Mucosa of descending colon (tissue), 3 donors: ENCODE measurements around the gene SPATA2L. TPM values are rescaled to one million over a fixed set of nuclear protein-coding genes. Genes with fewer than 3 reads are reported as not detected.

Source experiments
- ATAC-seq: fragments of 200-7000 bp; cut with Tn5 transposase; one replicate; pipeline ENCODE4 v1.9.1; 2020; ENCODE audit warnings: mild to moderate bottlenecking, moderate library complexity
- DNase-seq, 3 donors: peaks; one replicate each; pipeline ENCODE4 v3.0.0-alpha.2; 2020
- H3K36me3 ChIP-seq: fragments of 200-600 bp; one replicate; pipeline ENCODE4 v1.8.0; 2021; ENCODE audit warnings: low read depth, mild to moderate bottlenecking
- H3K4me1 ChIP-seq: fragments of 200-600 bp; one replicate; pipeline ENCODE4 v1.8.0; 2021; ENCODE audit warnings: low read depth, mild to moderate bottlenecking
- H3K4me3 ChIP-seq: fragments of 200-600 bp; one replicate; pipeline ENCODE4 v1.8.0; 2021; ENCODE audit warnings: mild to moderate bottlenecking
- H3K9me3 ChIP-seq: fragments of 200-600 bp; one replicate; pipeline ENCODE4 v1.8.0; 2021; ENCODE audit warnings: mild to moderate bottlenecking
- intact Hi-C, 2 donors: fragments of 100-400 bp; cut with DNase I in 1 of 2; cut with micrococcal nuclease in 1 of 2; formaldehyde crosslinking; loops; one replicate each; pipeline versions ENCODE4 v1.11.0 to v1.11.1; 2022; cut with DNase I, micrococcal nuclease
- total RNA-seq, 3 donors: library from RNA; stranded (reverse); fragmentation: NEBNext Ultra II Directional in 2 of 3; extraction: Animal tissue kit (Norgen Biotek cat#: 25700) in 2 of 3; gene quantifications; one replicate each; pipeline versions ENCODE4 v1.2.1 to v1.2.4, GENCODE V29; 2021 to 2023
- TF ChIP-seq, protein P1 (sequence below): fragments of 200-600 bp; IDR thresholded peaks from one replicate; pipeline ENCODE4 v1.8.0; 2022; ENCODE audit warnings: antibody characterized with exemption, mild to moderate bottlenecking
- donor health status: DM: no; HTN: no; CAD: no; lungs with moderate emphysema.
- donor health status: DM: no; HTN: no; CAD: no.
- donor health status: DM: no; HTN: yes; CAD: no.

The SPATA2L gene
- total RNA-seq, 3 donors from 2014 or later = 12.5 to 21.7 (median 14.4) TPM

DNA sequence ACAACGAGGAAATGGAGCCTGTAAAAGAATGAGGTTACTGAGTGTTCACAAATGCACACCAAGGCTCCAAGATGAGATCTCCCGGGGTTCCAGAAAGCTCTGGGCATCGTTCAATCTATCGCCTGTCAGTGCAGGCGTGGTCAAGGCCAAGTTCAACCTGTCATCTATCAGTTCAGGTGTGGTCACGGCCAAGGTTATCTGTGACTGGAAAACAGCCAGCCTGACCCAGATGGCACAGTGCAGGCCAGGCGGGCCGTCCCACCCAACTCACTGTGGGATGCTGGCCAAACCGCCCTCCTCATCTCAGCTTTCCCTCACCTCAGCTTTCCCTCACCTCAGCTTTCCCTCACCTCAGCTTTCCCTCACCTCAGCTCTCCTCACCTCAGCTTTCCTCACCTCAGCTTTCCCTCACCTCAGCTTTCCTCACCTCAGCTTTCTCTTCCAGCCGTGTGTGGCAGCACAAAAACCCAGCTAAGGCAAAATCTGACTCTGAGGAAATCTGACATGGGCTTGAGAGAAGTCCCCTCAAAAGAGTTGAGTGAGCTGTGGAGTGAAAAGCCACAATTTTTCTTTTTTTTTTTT is 46.4 kb downstream of the SPATA2L start:
- peak in 1 of 3 donors; percentile 26 for DNase-seq
- Histone ChIP-seq H3K4me1 (peaks cover 16% of the 10 kb centered on the region), H3K9me3 (no peaks in the 10 kb centered on the region), H3K36me3 (no peaks in the 10 kb centered on the region), H3K4me3 (no peak overlapping the region)
- ATAC-seq = no peak
- intact Hi-C loops = no loop called here
- TF ChIP-seq, protein P1, sequence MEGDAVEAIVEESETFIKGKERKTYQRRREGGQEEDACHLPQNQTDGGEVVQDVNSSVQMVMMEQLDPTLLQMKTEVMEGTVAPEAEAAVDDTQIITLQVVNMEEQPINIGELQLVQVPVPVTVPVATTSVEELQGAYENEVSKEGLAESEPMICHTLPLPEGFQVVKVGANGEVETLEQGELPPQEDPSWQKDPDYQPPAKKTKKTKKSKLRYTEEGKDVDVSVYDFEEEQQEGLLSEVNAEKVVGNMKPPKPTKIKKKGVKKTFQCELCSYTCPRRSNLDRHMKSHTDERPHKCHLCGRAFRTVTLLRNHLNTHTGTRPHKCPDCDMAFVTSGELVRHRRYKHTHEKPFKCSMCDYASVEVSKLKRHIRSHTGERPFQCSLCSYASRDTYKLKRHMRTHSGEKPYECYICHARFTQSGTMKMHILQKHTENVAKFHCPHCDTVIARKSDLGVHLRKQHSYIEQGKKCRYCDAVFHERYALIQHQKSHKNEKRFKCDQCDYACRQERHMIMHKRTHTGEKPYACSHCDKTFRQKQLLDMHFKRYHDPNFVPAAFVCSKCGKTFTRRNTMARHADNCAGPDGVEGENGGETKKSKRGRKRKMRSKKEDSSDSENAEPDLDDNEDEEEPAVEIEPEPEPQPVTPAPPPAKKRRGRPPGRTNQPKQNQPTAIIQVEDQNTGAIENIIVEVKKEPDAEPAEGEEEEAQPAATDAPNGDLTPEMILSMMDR = no peak

DNA sequence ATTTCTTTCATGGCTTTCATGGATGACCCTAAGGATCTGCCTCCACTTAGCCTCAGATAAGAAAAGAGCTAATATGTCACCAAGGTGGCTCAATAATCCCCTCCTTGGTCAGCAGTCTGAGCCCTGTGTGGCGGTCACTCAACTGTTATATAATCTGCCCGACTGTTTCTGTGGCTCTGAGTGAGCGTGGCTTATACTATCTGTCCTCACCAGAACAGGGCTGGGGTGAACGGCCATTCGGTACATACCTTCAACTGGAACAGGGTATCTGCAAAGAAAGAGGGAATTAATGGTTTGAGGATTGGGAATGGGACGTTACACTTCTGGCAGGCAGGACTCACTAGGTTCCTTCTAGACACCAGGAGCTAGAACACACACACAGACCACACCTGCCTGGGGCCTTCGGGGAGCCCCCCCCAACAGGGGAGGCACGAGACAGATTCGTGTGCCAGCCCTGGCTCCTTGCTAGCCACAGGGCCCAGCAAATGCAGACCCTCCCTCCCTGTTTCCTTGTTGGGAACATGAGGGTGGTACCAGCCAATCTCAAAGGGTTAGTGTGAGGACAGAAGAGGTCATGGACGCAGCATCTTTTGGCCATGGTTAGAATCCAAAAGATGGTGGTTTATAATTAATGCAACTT is 47.7 kb downstream of the SPATA2L start:
- intact Hi-C loops = no loop called here
- H3K4me1 ChIP-seq = peaks cover 14% of the 10 kb centered on the region
- no peaks in the 10 kb centered on the region for H3K9me3 ChIP-seq
- no peak for DNase-seq
- TF ChIP-seq, protein P1 = no peak
- H3K36me3 ChIP-seq = no peaks in the 10 kb centered on the region
- H3K4me3 ChIP-seq = no peak overlapping the region
- ATAC-seq = no peak

DNA sequence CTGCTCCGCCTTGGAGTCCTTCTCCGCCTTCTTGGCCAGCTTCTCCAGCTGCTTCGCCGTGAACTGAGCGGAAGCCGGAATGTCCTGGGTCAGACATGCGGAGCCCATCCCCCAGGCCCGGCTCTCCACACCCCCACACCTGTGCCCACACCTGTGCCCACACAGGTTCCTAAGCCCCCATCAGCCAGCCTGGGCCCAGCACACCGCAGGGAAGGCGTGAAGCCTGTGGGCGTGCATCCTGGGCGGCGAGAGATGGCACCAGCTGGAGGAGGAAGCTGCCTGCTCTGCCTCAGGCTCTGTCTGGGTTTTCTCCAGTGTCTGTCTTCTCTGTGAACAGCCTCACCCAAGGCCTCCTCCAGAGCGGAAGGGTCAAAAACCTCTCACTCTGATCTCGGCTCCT is 49.9 kb downstream of the SPATA2L start:
- TF ChIP-seq, protein P1 = no peak
- peaks cover 4% of the 10 kb centered on the region for H3K36me3 ChIP-seq
- no peak overlapping the region for H3K4me3 ChIP-seq
- ATAC-seq (no peak), DNase-seq (no peak)
- peaks cover 10% of the 10 kb centered on the region for H3K4me1 ChIP-seq
- no peaks in the 10 kb centered on the region for H3K9me3 ChIP-seq
- intact Hi-C loops = no loop called here

DNA sequence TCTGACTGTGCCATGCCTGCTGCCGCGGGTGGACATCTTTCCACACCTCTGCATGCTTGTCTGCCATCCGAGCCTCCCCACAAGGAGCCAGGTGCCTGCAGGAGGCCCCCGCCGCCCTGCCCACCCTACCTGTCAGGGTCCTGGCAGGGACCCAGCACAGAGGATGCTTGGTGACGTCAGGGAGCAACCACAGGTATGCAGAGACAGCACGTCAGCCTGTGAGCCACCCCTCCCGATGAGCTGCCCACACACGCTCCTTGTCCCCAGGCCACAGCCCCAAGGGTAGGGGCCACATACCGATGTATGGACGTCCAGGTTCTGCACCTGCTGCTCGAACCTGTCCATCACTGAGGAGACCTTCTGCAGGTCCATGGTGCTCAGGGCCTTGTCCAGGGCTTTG is 54.6 kb downstream of the SPATA2L start:
- DNase-seq (no peak), ATAC-seq (no peak)
- intact Hi-C loops = no loop called here
- Histone ChIP-seq H3K4me1 (no peaks in the 10 kb centered on the region), H3K4me3 (no peak overlapping the region), H3K9me3 (no peaks in the 10 kb centered on the region), H3K36me3 (peaks cover 4% of the 10 kb centered on the region)
- TF ChIP-seq, protein P1 = no peak

Other genes starting within 250 kb of the SPATA2L start
- 100 to 1,000 TPM; 125 to 127 (median 127) TPM for gene ANKRD11, start 211.1 kb downstream of the SPATA2L start, total RNA-seq
- 100 to 1,000 TPM; 112 to 137 (median 121) TPM for gene SPG7, start 193.3 kb downstream of the SPATA2L start, total RNA-seq
- 1,000 to 10,000 TPM; 1,693 to 1,792 (median 1,717) TPM for gene RPL13, start 141.0 kb downstream of the SPATA2L start, total RNA-seq
- gene CPNE7, start 125.9 kb downstream of the SPATA2L start, total RNA-seq = 1 to 10 TPM in 1 of 3 donors, under 1 TPM in 2; 0.72 to 2.0 (median 0.79) TPM
- gene DPEP1, start 88.1 kb downstream of the SPATA2L start, total RNA-seq = 1 to 10 TPM in 1 of 3 donors, under 1 TPM in 1, not detected in 1; 0.28 to 2.0 TPM
- gene CHMP1A, start 44.0 kb downstream of the SPATA2L start, total RNA-seq = 100 to 1,000 TPM; 104 to 163 (median 108) TPM
- 10 to 100 TPM in 2 of 3 donors, 1 to 10 TPM in 1; 8.0 to 11.0 (median 10.7) TPM for gene SPATA33, start 43.9 kb downstream of the SPATA2L start, total RNA-seq
- gene CDK10, start 15.0 kb downstream of the SPATA2L start, total RNA-seq = 100 to 1,000 TPM in 1 of 3 donors, 10 to 100 TPM in 2; 90.8 to 163 (median 94.5) TPM
- gene VPS9D1, start 19.2 kb upstream of the SPATA2L start, total RNA-seq = 10 to 100 TPM; 15.3 to 20.6 (median 16.4) TPM
- gene ZNF276, start 19.8 kb upstream of the SPATA2L start, total RNA-seq = 10 to 100 TPM; 30.5 to 50.4 (median 31.6) TPM
- gene FANCA, start 114.9 kb upstream of the SPATA2L start, total RNA-seq = 10 to 100 TPM; 13.1 to 27.7 (median 16.3) TPM
- 100 to 1,000 TPM in 1 of 3 donors, 10 to 100 TPM in 2; 52.5 to 118 (median 84.2) TPM for gene SPIRE2, start 126.8 kb upstream of the SPATA2L start, total RNA-seq
- gene TCF25, start 171.9 kb upstream of the SPATA2L start, total RNA-seq = 100 to 1,000 TPM; 179 to 217 (median 212) TPM
- 1 to 10 TPM; 4.1 to 4.8 (median 4.3) TPM for gene MC1R, start 217.2 kb upstream of the SPATA2L start, total RNA-seq
- gene TUBB3, start 221.6 kb upstream of the SPATA2L start, total RNA-seq = 10 to 100 TPM in 1 of 3 donors, 1 to 10 TPM in 2; 1.8 to 26.8 (median 7.5) TPM
- gene DEF8, start 247.1 kb upstream of the SPATA2L start, total RNA-seq = 10 to 100 TPM; 25.2 to 45.4 (median 31.9) TPM